Esophagus muscularis mucosa (tissue), 3 donors: ENCODE measurements around the gene HVCN1.

Source experiments
- CTCF ChIP-seq, 3 experiments: fragments of 200-600 bp in 2 of 3; fragments of 450-650 bp in 1 of 3; sonication (generic) in 2 of 3; IDR thresholded peaks; one replicate each; pipeline ENCODE4 v1.5.1; 2017 to 2019; ENCODE audit warnings: antibody characterized with exemption in 3 of 3, mild to moderate bottlenecking in 2 of 3, moderate library complexity in 1 of 3
- POLR2AphosphoS5 ChIP-seq, 2 donors: sonication (generic); formaldehyde crosslinking; IDR thresholded peaks; one replicate each; pipeline ENCODE4 v1.6.1; 2017; ENCODE audit warnings: antibody characterized with exemption in 2 of 2

- TF ChIP-seq CTCF (IDR thresholded peaks at IDR 0.05) (no peak), POLR2AphosphoS5 (IDR thresholded peaks at IDR 0.05) (no peak)
Measured at GRCh38 chr12:110725267-110725666, 36.4 kb upstream of the HVCN1 start.
